Measurements from ENCODE around the gene PMPCA. TPM values are rescaled to one million over a fixed set of nuclear protein-coding genes. Genes with fewer than 3 reads are reported as not detected.

The PMPCA gene
- total and polyA plus RNA-seq, 2 of the 13 experiments (the other 11 are each of a cell fraction or from before 2014, with no cell fraction given) = 70.2 to 88.4 TPM

DNA sequence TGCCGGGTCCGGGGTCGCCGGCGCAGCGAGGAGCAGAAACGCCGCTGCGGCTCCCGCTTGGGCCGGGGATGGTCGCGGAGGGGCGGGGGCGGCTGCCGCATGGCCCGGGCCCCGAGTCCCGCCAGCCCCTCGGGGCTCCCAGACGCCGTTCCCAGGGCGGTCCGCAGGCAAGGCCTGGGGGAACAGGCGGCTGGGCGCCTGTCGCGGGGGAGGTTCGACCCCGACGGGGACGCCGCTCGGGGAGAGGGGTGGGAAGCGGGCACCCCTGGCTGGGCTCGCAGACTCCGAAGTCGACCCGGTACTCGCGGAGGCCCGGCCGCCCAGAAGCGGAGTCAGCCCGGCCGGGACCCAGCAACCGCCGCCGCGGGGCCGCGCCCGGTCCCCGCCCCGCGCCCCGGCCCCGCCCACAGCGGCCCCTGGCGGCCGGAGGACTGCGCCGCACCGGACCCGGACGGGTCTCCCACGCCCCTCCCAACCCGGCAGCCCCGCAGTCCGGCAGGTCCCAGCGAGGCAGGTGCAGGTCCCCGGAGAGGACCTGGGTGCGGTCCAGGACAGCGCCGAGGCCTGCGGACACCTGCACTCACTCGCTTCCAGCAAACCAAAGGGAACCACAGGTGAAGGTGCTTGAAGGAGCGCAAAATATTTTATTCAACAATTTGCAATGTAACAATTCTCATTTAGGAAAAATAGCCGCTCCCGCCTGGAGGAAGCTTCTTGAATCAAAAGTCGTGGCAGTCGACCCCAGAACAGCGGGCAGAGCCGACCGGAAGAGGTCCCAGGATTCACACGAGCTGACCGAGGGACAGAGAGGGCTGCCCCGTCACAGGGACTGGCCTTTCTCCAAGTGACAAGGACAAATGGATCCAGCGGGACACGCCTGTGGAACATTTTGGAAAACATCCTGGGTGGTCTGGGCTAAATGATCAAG, 29.3 kb downstream of the PMPCA start, which contains the start of gene INPP5E (continued):
- TF ChIP-seq, protein P1, sequence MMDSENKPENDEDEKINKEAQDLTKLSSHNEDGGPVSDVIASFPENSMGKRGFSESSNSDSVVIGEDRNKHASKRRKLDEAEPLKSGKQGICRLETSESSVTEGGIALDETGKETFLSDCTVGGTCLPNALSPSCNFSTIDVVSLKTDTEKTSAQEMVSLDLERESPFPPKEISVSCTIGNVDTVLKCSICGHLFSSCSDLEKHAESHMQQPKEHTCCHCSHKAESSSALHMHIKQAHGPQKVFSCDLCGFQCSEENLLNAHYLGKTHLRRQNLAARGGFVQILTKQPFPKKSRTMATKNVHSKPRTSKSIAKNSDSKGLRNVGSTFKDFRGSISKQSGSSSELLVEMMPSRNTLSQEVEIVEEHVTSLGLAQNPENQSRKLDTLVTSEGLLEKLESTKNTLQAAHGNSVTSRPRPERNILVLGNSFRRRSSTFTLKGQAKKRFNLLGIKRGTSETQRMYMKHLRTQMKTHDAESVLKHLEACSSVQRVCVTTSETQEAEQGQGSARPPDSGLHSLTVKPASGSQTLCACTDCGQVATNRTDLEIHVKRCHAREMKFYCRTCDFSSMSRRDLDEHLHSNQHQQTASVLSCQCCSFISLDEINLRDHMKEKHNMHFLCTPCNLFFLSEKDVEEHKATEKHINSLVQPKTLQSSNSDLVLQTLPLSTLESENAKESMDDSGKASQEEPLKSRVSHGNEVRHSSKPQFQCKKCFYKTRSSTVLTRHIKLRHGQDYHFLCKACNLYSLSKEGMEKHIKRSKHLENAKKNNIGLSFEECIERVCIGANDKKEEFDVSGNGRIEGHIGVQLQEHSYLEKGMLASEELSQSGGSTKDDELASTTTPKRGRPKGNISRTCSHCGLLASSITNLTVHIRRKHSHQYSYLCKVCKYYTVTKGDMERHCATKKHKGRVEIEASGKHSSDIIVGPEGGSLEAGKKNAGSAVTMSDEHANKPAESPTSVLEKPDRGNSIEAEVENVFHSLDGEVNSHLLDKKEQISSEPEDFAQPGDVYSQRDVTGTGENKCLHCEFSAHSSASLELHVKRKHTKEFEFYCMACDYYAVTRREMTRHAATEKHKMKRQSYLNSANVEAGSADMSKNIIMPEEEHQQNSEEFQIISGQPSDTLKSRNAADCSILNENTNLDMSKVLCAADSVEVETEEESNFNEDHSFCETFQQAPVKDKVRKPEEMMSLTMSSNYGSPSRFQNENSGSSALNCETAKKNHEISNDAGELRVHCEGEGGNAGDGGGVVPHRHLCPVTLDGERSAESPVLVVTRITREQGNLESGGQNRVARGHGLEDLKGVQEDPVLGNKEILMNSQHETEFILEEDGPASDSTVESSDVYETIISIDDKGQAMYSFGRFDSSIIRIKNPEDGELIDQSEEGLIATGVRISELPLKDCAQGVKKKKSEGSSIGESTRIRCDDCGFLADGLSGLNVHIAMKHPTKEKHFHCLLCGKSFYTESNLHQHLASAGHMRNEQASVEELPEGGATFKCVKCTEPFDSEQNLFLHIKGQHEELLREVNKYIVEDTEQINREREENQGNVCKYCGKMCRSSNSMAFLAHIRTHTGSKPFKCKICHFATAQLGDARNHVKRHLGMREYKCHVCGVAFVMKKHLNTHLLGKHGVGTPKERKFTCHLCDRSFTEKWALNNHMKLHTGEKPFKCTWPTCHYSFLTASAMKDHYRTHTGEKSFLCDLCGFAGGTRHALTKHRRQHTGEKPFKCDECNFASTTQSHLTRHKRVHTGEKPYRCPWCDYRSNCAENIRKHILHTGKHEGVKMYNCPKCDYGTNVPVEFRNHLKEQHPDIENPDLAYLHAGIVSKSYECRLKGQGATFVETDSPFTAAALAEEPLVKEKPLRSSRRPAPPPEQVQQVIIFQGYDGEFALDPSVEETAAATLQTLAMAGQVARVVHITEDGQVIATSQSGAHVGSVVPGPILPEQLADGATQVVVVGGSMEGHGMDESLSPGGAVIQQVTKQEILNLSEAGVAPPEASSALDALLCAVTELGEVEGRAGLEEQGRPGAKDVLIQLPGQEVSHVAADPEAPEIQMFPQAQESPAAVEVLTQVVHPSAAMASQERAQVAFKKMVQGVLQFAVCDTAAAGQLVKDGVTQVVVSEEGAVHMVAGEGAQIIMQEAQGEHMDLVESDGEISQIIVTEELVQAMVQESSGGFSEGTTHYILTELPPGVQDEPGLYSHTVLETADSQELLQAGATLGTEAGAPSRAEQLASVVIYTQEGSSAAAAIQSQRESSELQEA (CRISPR knock-in tag; IDR thresholded peaks at IDR 0.05; ENCODE audit: not compliant biosample characterization) = no peak
- TF ChIP-seq, protein P2, sequence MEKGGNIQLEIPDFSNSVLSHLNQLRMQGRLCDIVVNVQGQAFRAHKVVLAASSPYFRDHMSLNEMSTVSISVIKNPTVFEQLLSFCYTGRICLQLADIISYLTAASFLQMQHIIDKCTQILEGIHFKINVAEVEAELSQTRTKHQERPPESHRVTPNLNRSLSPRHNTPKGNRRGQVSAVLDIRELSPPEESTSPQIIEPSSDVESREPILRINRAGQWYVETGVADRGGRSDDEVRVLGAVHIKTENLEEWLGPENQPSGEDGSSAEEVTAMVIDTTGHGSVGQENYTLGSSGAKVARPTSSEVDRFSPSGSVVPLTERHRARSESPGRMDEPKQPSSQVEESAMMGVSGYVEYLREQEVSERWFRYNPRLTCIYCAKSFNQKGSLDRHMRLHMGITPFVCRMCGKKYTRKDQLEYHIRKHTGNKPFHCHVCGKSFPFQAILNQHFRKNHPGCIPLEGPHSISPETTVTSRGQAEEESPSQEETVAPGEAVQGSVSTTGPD (CRISPR knock-in tag; IDR thresholded peaks at IDR 0.05) = no peak
- TF ChIP-seq MAFK (conservative IDR thresholded peaks at IDR 0.05 in 1 of 2, IDR thresholded peaks at IDR 0.05 in 1 of 2; ENCODE audit: low read length in 2 of 2) (no peak), SNAI1 (CRISPR knock-in tag; IDR thresholded peaks at IDR 0.05; ENCODE audit: borderline replicate concordance) (0 out of 2 replicates have a peak, but pooled peaks have one; percentile 11), KAT2B (IDR thresholded peaks at IDR 0.05; ENCODE audit: borderline replicate concordance, low read depth, low read length) (no peak), IKZF1 (IDR thresholded peaks at IDR 0.05) (no peak), CENPT (CRISPR knock-in tag; IDR thresholded peaks at IDR 0.05; ENCODE audit: low read depth) (0 out of 2 replicates have a peak, but pooled peaks have one; percentile 25), ZSCAN22 (CRISPR knock-in tag; IDR thresholded peaks at IDR 0.05) (no peak), ZBTB3 (CRISPR knock-in tag; IDR thresholded peaks at IDR 0.05; ENCODE audit: borderline replicate concordance, low read depth) (no peak)
- TF ChIP-seq, protein P3, sequence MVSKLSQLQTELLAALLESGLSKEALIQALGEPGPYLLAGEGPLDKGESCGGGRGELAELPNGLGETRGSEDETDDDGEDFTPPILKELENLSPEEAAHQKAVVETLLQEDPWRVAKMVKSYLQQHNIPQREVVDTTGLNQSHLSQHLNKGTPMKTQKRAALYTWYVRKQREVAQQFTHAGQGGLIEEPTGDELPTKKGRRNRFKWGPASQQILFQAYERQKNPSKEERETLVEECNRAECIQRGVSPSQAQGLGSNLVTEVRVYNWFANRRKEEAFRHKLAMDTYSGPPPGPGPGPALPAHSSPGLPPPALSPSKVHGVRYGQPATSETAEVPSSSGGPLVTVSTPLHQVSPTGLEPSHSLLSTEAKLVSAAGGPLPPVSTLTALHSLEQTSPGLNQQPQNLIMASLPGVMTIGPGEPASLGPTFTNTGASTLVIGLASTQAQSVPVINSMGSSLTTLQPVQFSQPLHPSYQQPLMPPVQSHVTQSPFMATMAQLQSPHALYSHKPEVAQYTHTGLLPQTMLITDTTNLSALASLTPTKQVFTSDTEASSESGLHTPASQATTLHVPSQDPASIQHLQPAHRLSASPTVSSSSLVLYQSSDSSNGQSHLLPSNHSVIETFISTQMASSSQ (IDR thresholded peaks at IDR 0.05; ENCODE audit: low read depth) = no peak
- TF ChIP-seq, protein P3 (CRISPR knock-in tag; IDR thresholded peaks at IDR 0.05; ENCODE audit: borderline replicate concordance) = no peak
- TF ChIP-seq, protein P4, sequence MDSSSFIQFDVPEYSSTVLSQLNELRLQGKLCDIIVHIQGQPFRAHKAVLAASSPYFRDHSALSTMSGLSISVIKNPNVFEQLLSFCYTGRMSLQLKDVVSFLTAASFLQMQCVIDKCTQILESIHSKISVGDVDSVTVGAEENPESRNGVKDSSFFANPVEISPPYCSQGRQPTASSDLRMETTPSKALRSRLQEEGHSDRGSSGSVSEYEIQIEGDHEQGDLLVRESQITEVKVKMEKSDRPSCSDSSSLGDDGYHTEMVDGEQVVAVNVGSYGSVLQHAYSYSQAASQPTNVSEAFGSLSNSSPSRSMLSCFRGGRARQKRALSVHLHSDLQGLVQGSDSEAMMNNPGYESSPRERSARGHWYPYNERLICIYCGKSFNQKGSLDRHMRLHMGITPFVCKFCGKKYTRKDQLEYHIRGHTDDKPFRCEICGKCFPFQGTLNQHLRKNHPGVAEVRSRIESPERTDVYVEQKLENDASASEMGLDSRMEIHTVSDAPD (CRISPR knock-in tag; IDR thresholded peaks at IDR 0.05) = no peak; the same call in 1 of the 2 replicates

Measured in HepG2 (cell line).